Natural killer cell treated with Interleukin-12 subunit alpha and Interleukin-12 subunit beta and Interleukin-15 and Interleukin-18, amount 100 ng/mL, for 72 hours (primary cell): ENCODE data around the gene MRPL48. TPM values are rescaled to one million over a fixed set of nuclear protein-coding genes. Genes with fewer than 3 reads are reported as not detected.
A peak's percentile ranks its signal among the peaks of the same experiment; 100 is the strongest.

Experiments used
- ATAC-seq, 2 donors: fragments of 150-1000 bp; cut with Tn5 transposase in 1 of 2; sonication (Bioruptor Pico), chemical (Tn5 transposase) in 1 of 2; 2 replicates each; pipeline ENCODE4 v1.10.0; 2021
- DNase-seq: peaks from one replicate; pipeline ENCODE4 v3.0.0; 2022; ENCODE audit warnings: low spot score
- H3K27ac Mint-ChIP-seq, 2 donors: 1 replicate in 1 of 2; 2 replicates in 1 of 2; pipeline ENCODE4 v1.8.0; 2022; ENCODE audit warnings: mixed read lengths in 2 of 2, mild to moderate bottlenecking in 1 of 2, moderate library complexity in 1 of 2
- H3K27me3 Mint-ChIP-seq, 2 donors: 1 replicate in 1 of 2; 2 replicates in 1 of 2; pipeline ENCODE4 v1.8.0; 2022; ENCODE audit warnings: mixed read lengths in 2 of 2
- H3K36me3 Mint-ChIP-seq: one replicate; pipeline ENCODE4 v1.8.0; 2022; ENCODE audit warnings: mixed read lengths
- H3K4me1 Mint-ChIP-seq, 2 donors: 1 replicate in 1 of 2; 2 replicates in 1 of 2; pipeline ENCODE4 v1.8.0; 2022; ENCODE audit warnings: low read depth in 2 of 2, mixed read lengths in 2 of 2, mild to moderate bottlenecking in 1 of 2
- H3K4me3 Mint-ChIP-seq: one replicate; pipeline ENCODE4 v1.8.0; 2022; ENCODE audit warnings: mixed read lengths
- H3K9me3 Mint-ChIP-seq: 2 replicates; pipeline ENCODE4 v1.8.0; 2022; ENCODE audit warnings: mixed read lengths
- total RNA-seq, 2 donors: library from RNA; stranded (reverse); gene quantifications; one replicate each; pipeline ENCODE4 v1.2.3, GENCODE V29; 2022

Gene MRPL48
- total RNA-seq, 2 donors from 2014 or later, result 39.9 to 45.0 TPM

DNA sequence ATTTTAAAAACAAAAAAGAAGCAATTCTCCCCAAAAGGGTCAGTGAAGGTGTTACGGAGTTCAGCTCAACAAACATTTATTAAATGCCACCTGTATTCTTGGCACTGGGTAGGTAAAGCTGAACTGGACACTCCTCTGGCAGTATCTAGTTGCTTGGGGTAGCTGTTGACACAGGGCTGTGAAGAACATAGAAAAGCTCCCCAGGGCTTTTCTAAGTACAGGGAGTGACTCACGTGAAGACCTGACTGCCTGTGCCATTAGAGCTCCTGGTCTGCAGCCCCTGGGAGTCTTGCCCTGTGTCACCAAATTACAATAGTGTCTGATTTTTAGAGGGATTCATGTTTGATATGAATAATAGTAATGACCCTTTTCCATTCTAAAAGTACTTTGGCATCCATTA, 45.4 kb downstream of the MRPL48 start:
- DNase-seq, result no peak

GRCh38 chr11:73838443-73839122, 50.9 kb downstream of the MRPL48 start:
- no peaks in the 10 kb centered on the region for H3K27me3 Mint-ChIP-seq
- DNase-seq, result no peak
- ATAC-seq, result no peak
- no peaks in the 10 kb centered on the region for H3K9me3 Mint-ChIP-seq
- no peaks in the 10 kb centered on the region for H3K36me3 Mint-ChIP-seq
- no peak overlapping the region for H3K4me3 Mint-ChIP-seq
- no peaks in the 10 kb centered on the region for H3K4me1 Mint-ChIP-seq
- H3K27ac Mint-ChIP-seq, result no peak overlapping the region

More for the DNA sequence above, 45.4 kb downstream of the MRPL48 start:
- no peak overlapping the region for H3K4me3 Mint-ChIP-seq
- H3K36me3 Mint-ChIP-seq, result peaks cover 6% of the 10 kb centered on the region
- no peaks in the 10 kb centered on the region for H3K9me3 Mint-ChIP-seq
- no peaks in the 10 kb centered on the region for H3K4me1 Mint-ChIP-seq
- H3K27ac Mint-ChIP-seq, result no peak overlapping the region
- no peaks in the 10 kb centered on the region for H3K27me3 Mint-ChIP-seq
- no peak for ATAC-seq

DNA sequence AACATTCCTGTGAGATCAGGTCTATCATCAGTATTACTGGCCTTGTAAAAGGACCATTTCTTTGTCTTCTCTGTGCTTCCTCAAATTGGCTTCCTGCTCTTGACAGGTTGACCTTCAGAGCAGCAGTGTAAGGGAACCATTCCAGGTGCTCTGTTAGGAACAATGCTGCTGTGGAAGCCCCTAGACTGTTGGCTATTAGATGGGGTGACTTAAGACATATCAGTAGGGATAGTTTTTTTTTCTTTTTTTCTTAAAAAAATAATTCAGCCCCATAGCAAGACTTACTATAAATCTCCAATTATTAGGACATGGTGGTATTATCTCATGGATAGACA, 51.4 kb downstream of the MRPL48 start:
- no peak overlapping the region for H3K4me3 Mint-ChIP-seq
- no peaks in the 10 kb centered on the region for H3K9me3 Mint-ChIP-seq
- H3K4me1 Mint-ChIP-seq, result no peaks in the 10 kb centered on the region
- no peak for ATAC-seq
- no peak for DNase-seq
- H3K27me3 Mint-ChIP-seq, result no peaks in the 10 kb centered on the region
- no peak overlapping the region for H3K27ac Mint-ChIP-seq
- H3K36me3 Mint-ChIP-seq, result no peaks in the 10 kb centered on the region

DNA sequence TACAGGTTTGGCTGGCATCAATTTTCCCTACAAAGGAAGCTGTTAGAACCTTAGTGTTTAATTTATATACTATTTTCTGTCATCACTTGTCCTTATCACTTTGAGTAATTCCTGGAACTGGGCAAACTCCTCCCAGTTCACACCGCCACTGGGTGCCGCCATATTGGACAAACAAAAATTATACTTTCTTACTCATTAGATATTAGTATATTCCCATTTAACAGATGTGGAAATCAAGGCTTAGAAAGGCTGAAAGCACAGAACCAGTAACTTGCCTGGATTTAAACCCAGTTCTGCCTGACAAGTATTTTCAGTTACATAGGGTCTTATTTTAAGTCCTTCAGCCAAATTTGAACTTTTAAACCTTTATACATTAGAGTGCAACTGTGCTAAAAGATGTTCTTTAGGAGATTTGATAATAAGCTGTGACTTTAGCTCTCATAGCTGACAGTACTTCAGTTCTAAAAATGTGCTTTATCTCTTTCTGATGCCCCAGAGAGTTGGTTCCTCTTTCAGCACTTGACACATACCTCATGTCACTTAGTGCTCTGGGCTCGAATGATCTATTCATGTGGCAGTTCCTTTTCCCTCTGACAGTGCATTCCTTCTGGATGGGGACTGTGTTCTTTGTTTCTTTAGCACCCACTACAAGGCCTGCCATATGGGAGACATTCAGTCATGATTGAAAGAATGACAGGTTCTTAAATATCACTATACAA, 63.5 kb downstream of the MRPL48 start:
- H3K4me3 Mint-ChIP-seq, result no peak overlapping the region
- H3K9me3 Mint-ChIP-seq, result no peaks in the 10 kb centered on the region
- H3K27me3 Mint-ChIP-seq, result no peaks in the 10 kb centered on the region
- ATAC-seq (no peak), DNase-seq (no peak)
- H3K4me1 Mint-ChIP-seq, result no peaks in the 10 kb centered on the region
- peaks cover 1% of the 10 kb centered on the region for H3K36me3 Mint-ChIP-seq
- H3K27ac Mint-ChIP-seq, result no peak overlapping the region

DNA sequence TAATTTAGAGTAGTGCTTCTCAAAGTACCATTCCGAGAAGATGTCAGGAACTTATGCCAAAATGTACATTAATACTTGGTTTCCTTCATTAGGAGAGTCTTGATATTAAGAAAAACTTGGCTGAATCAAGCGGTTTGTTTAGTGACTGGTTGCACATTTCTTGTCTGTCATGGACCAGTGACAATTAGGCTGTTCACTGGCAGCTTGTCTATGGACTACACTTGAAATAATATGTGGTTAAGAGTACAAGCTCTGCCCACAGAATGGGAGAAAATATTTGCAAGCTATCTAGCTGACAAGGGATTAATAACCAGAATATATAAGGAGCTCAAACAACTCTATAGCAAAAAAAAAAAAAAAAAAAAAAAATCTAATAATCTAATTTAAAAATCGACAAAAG, 64.4 kb downstream of the MRPL48 start:
- no peaks in the 10 kb centered on the region for H3K36me3 Mint-ChIP-seq
- no peak overlapping the region for H3K4me3 Mint-ChIP-seq
- ATAC-seq (no peak), DNase-seq (no peak)
- H3K27ac Mint-ChIP-seq, result no peak overlapping the region
- H3K4me1 Mint-ChIP-seq, result no peaks in the 10 kb centered on the region
- H3K9me3 Mint-ChIP-seq, result no peaks in the 10 kb centered on the region
- H3K27me3 Mint-ChIP-seq, result no peaks in the 10 kb centered on the region

GRCh38 chr11:73854680-73855079, 67.0 kb downstream of the MRPL48 start:
- no peak overlapping the region for H3K27ac Mint-ChIP-seq
- ATAC-seq, result no peak
- no peak for DNase-seq
- H3K4me1 Mint-ChIP-seq, result no peaks in the 10 kb centered on the region
- H3K27me3 Mint-ChIP-seq, result no peaks in the 10 kb centered on the region
- H3K9me3 Mint-ChIP-seq, result no peaks in the 10 kb centered on the region
- H3K4me3 Mint-ChIP-seq, result no peak overlapping the region
- H3K36me3 Mint-ChIP-seq, result no peaks in the 10 kb centered on the region

GRCh38 chr11:73856031-73856567, 68.4 kb downstream of the MRPL48 start:
- H3K4me1 Mint-ChIP-seq, result peaks cover 0 to under 1% of the 10 kb centered on the region in 2 donors
- no peak for ATAC-seq
- H3K36me3 Mint-ChIP-seq, result peaks cover 5% of the 10 kb centered on the region
- H3K9me3 Mint-ChIP-seq, result no peaks in the 10 kb centered on the region
- H3K4me3 Mint-ChIP-seq, result no peak overlapping the region
- H3K27me3 Mint-ChIP-seq, result no peaks in the 10 kb centered on the region
- H3K27ac Mint-ChIP-seq, result no peak overlapping the region
- DNase-seq, result no peak

DNA sequence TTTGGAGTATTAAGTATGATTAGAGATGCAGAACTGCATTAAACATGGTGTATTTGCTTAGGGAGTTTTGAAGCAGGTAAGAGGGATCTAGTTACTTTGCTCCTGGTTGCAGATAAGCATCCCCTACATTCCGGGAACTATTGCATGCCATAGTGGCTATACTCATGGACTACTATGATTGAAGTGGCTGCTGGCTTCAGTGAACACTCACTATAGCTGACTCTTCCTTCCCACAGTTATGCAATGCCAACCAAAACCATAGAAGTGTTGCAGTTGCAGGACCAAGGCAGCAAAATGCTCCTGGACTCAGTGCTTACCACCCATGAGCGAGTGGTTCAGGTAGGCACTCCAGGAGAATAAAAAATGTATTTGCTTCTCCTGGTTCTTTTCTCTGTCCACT, 72.0 kb downstream of the MRPL48 start:
- ATAC-seq (no peak), DNase-seq (no peak)
- Mint-ChIP-seq H3K9me3 (no peaks in the 10 kb centered on the region), H3K36me3 (peaks cover 12% of the 10 kb centered on the region), H3K4me3 (no peak overlapping the region), H3K4me1 (peaks cover 0 to 3% of the 10 kb centered on the region in 2 donors), H3K27me3 (no peaks in the 10 kb centered on the region), H3K27ac (no peak overlapping the region)

DNA sequence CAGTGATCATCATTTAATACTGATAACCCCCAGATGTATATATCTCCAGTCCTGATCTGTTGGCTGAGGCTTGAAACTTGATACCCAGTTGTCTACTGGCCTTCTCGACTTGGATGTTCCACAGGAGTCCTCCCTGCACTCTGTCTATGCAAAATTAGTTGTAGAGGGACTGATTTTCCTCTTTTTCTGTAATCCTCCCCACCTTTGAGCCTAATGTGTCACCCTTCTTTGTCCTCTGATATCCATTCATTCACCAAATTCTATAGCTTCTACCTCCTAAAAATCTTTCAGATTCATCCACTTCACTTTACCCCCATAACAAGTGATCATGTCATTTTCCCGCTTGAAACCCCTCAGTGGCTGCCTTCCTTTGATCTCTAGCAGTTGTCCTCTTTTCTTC, 72.5 kb downstream of the MRPL48 start:
- Mint-ChIP-seq H3K9me3 (no peaks in the 10 kb centered on the region), H3K36me3 (peaks cover 12% of the 10 kb centered on the region), H3K27me3 (no peaks in the 10 kb centered on the region), H3K4me1 (peaks cover 0 to 3% of the 10 kb centered on the region in 2 donors), H3K27ac (no peak overlapping the region), H3K4me3 (no peak overlapping the region)
- DNase-seq (no peak), ATAC-seq (no peak)

GRCh38 chr11:73862986-73863385, 75.3 kb downstream of the MRPL48 start:
- Mint-ChIP-seq H3K36me3 (peaks cover 12% of the 10 kb centered on the region), H3K27ac (no peak overlapping the region), H3K27me3 (no peaks in the 10 kb centered on the region), H3K4me3 (no peak overlapping the region), H3K9me3 (no peaks in the 10 kb centered on the region), H3K4me1 (peaks cover 0 to 3% of the 10 kb centered on the region in 2 donors)
- ATAC-seq (no peak), DNase-seq (no peak)

DNA sequence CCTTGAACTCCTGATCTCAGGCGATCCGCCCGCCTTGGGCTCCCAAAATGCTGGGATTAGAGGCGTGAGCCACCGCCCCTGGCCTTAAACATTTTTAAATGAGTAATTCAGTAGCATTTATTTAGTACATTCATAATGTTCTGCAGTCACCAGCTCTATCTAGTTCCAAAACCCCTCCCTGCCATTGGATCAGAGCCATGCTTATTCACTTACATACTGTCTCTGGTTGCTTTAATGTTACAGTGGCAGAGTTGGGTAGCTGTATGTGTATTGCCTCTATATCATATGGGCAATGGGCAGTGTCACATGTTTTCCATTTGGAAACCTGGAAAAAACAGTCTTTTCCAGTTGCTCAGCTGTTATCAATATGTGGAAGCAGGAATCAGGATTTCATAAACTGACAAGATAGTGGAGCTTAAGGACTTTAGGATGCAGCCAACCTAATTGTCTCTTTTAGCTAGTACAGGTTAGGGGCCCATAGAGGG, 78.5 kb downstream of the MRPL48 start:
- peaks cover 7% of the 10 kb centered on the region for H3K36me3 Mint-ChIP-seq
- peaks cover 0 to 2% of the 10 kb centered on the region in 2 donors for H3K4me1 Mint-ChIP-seq
- H3K27me3 Mint-ChIP-seq, result no peaks in the 10 kb centered on the region
- DNase-seq (no peak), ATAC-seq (no peak)
- H3K4me3 Mint-ChIP-seq, result no peak overlapping the region
- no peaks in the 10 kb centered on the region for H3K9me3 Mint-ChIP-seq
- H3K27ac Mint-ChIP-seq, result no peak overlapping the region

- ATAC-seq (no peak), DNase-seq (no peak)
- H3K4me3 Mint-ChIP-seq, result no peak overlapping the region
- H3K27ac Mint-ChIP-seq, result no peak overlapping the region
- H3K27me3 Mint-ChIP-seq, result no peaks in the 10 kb centered on the region
- H3K36me3 Mint-ChIP-seq, result peaks cover 9% of the 10 kb centered on the region
- H3K9me3 Mint-ChIP-seq, result no peaks in the 10 kb centered on the region
- no peaks in the 10 kb centered on the region for H3K4me1 Mint-ChIP-seq
Measured at GRCh38 chr11:73866586-73866996, 78.9 kb downstream of the MRPL48 start.

DNA sequence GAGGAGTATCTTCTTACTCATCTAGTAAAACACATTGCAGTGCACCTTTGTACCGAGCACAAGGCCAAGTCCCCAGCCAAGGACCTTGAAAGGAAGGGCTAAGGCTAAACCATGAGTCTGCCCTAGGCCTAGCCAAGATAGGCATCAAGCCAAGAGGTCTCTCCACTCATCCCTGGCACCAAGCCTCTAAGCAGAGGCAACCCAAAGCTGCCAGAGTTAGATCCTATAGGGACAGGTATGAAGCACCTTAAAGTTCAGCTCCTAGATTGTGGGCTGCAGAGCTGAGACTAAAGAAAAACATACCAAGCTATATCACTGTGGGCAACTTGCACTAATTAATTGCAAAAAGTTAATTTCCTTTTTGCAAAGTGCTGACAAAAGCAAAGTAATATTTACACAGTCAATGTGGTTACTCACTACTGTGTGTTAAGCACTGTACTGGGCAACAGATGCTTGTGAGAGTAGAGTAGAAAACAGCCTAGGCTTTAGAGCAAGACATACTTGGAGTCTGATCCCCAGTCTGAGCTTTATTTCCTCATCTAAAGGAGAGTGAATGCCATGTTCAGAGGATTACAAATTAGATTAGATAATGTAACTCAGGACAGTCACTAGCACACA, 81.8 kb downstream of the MRPL48 start:
- Mint-ChIP-seq H3K4me3 (no peak overlapping the region), H3K27me3 (no peaks in the 10 kb centered on the region), H3K36me3 (peaks cover 9% of the 10 kb centered on the region), H3K9me3 (no peaks in the 10 kb centered on the region), H3K4me1 (no peaks in the 10 kb centered on the region), H3K27ac (peak overlapping the region in 1 of 2 donors; percentile 40)
- no peak for ATAC-seq
- DNase-seq, result no peak

- DNase-seq (no peak), ATAC-seq (no peak)
- Mint-ChIP-seq H3K27ac (no peak overlapping the region), H3K27me3 (no peaks in the 10 kb centered on the region), H3K4me3 (no peak overlapping the region), H3K4me1 (peaks cover 1 to 7% of the 10 kb centered on the region in 2 donors), H3K36me3 (peaks cover 8% of the 10 kb centered on the region), H3K9me3 (no peaks in the 10 kb centered on the region)
Measured at GRCh38 chr11:73870261-73870660, 82.6 kb downstream of the MRPL48 start.
